Activated T-cell treated with anti-CD3 and anti-CD28 coated beads, Interleukin-2, amount 50 U/mL, for 4 hours (primary cell): ENCODE data around the gene STX10. TPM values are rescaled to one million over a fixed set of nuclear protein-coding genes. Genes with fewer than 3 reads are reported as not detected.

Source experiments
- ATAC-seq, 2 donors: fragments of 200-7000 bp; cut with Tn5 transposase; one replicate each; pipeline ENCODE4 v1.10.0; 2021
- DNase-seq: peaks from one replicate; pipeline ENCODE4 v3.0.0-alpha.2; 2020
- H3K27me3 Mint-ChIP-seq: one replicate; pipeline ENCODE4 v1.8.0; 2021; ENCODE audit warnings: low read depth, mixed read lengths
- H3K36me3 Mint-ChIP-seq: one replicate; pipeline ENCODE4 v1.8.0; 2022; ENCODE audit warnings: mixed read lengths; ENCODE audit not compliant: insufficient read depth
- H3K4me1 Mint-ChIP-seq: one replicate; pipeline ENCODE4 v1.8.0; 2021; ENCODE audit warnings: low read depth, mixed read lengths
- H3K4me3 Mint-ChIP-seq: one replicate; pipeline ENCODE4 v1.8.0; 2021; ENCODE audit warnings: mild to moderate bottlenecking, moderate library complexity, mixed read lengths
- H3K9me3 Mint-ChIP-seq: one replicate; pipeline ENCODE4 v1.8.0; 2021; ENCODE audit warnings: mixed read lengths
- total RNA-seq, 3 donors: library from RNA; stranded (reverse); gene quantifications; one replicate each; pipeline ENCODE4 v1.2.1, GENCODE V29; 2021

Gene STX10
- total RNA-seq, 3 donors from 2014 or later, result 64.5 to 66.0 (median 65.4) TPM

- peaks cover 46% of the 10 kb centered on the region for H3K4me1 Mint-ChIP-seq
- H3K27me3 Mint-ChIP-seq, result no peaks in the 10 kb centered on the region
- no peaks in the 10 kb centered on the region for H3K9me3 Mint-ChIP-seq
- no peak for ATAC-seq
- H3K36me3 Mint-ChIP-seq, result peaks cover 4% of the 10 kb centered on the region
- peak overlapping the region; percentile 40 for H3K4me3 Mint-ChIP-seq
- no peak for DNase-seq
Measured at GRCh38 chr19:13122275-13122878, 27.8 kb downstream of the STX10 start.

GRCh38 chr19:13121551-13122274 lies 28.5 kb downstream of the STX10 start:
- ATAC-seq (no peak), DNase-seq (no peak)
- Mint-ChIP-seq H3K4me3 (peak overlapping the region; percentile 40), H3K27me3 (no peaks in the 10 kb centered on the region), H3K36me3 (peaks cover 4% of the 10 kb centered on the region), H3K9me3 (no peaks in the 10 kb centered on the region), H3K4me1 (peaks cover 49% of the 10 kb centered on the region)

- peaks cover 55% of the 10 kb centered on the region for H3K4me1 Mint-ChIP-seq
- peaks cover 4% of the 10 kb centered on the region for H3K36me3 Mint-ChIP-seq
- DNase-seq (no peak), ATAC-seq (no peak)
- no peaks in the 10 kb centered on the region for H3K9me3 Mint-ChIP-seq
- peak overlapping the region; percentile 86 for H3K4me3 Mint-ChIP-seq
- H3K27me3 Mint-ChIP-seq, result no peaks in the 10 kb centered on the region
Measured at GRCh38 chr19:13120817-13121216, 29.4 kb downstream of the STX10 start.

GRCh38 chr19:13120031-13120430 lies 30.1 kb downstream of the STX10 start:
- Mint-ChIP-seq H3K27me3 (no peaks in the 10 kb centered on the region), H3K4me1 (peaks cover 62% of the 10 kb centered on the region), H3K4me3 (peak overlapping the region; percentile 86), H3K9me3 (no peaks in the 10 kb centered on the region), H3K36me3 (peaks cover 9% of the 10 kb centered on the region)
- DNase-seq (no peak), ATAC-seq (no peak)

- DNase-seq, result no peak
- Mint-ChIP-seq H3K9me3 (no peaks in the 10 kb centered on the region), H3K4me1 (peaks cover 63% of the 10 kb centered on the region), H3K36me3 (peaks cover 9% of the 10 kb centered on the region), H3K4me3 (peak overlapping the region; percentile 86), H3K27me3 (no peaks in the 10 kb centered on the region)
- no peak for ATAC-seq
Measured at GRCh38 chr19:13119627-13120026, 30.5 kb downstream of the STX10 start.

- ATAC-seq (peak; percentile 10), DNase-seq (peak; percentile 44)
- Mint-ChIP-seq H3K27me3 (no peaks in the 10 kb centered on the region), H3K4me3 (peak overlapping the region; percentile 86), H3K36me3 (peaks cover 11% of the 10 kb centered on the region), H3K4me1 (peaks cover 65% of the 10 kb centered on the region), H3K9me3 (no peaks in the 10 kb centered on the region)
Measured at GRCh38 chr19:13118424-13119193, 31.6 kb downstream of the STX10 start.

GRCh38 chr19:13117772-13118423 lies 32.3 kb downstream of the STX10 start, which contains the start of gene NACC1:
Gene NACC1, plus strand, starts transcription at chr19:13118264. Its CDS starts 16,944 bp downstream, at chr19:13135208.
- Mint-ChIP-seq H3K4me3 (peak within 1 kb of the TSS; percentile 93), H3K4me1 (peaks cover 61% of the 10 kb centered on the region), H3K9me3 (no peaks in the 10 kb centered on the region), H3K36me3 (peaks cover 11% of the 10 kb centered on the region), H3K27me3 (no peaks in the 10 kb centered on the region)
- DNase-seq (peak; percentile 85), ATAC-seq (peak; percentile 81 to 85)

GRCh38 chr19:13117176-13117771 lies 32.9 kb downstream of the STX10 start:
- DNase-seq (no peak), ATAC-seq (peak in 1 of 2 donors; percentile 0)
- Mint-ChIP-seq H3K36me3 (peaks cover 13% of the 10 kb centered on the region), H3K4me1 (peaks cover 55% of the 10 kb centered on the region), H3K9me3 (no peaks in the 10 kb centered on the region), H3K27me3 (no peaks in the 10 kb centered on the region), H3K4me3 (peak overlapping the region; percentile 93)

GRCh38 chr19:13116282-13117175 lies 33.6 kb downstream of the STX10 start, which contains the start of gene TRMT1:
Gene TRMT1, minus strand, starts transcription at chr19:13116740. Its CDS starts 341 bp downstream, at chr19:13116399.
- Mint-ChIP-seq H3K9me3 (no peaks in the 10 kb centered on the region), H3K4me3 (peak within 1 kb of the TSS; percentile 93), H3K36me3 (peaks cover 9% of the 10 kb centered on the region), H3K4me1 (peaks cover 48% of the 10 kb centered on the region), H3K27me3 (no peaks in the 10 kb centered on the region)
- ATAC-seq (peak; percentile 51 to 52), DNase-seq (peak; percentile 87)

GRCh38 chr19:13115936-13116281 lies 34.3 kb downstream of the STX10 start:
- H3K9me3 Mint-ChIP-seq, result no peaks in the 10 kb centered on the region
- DNase-seq (no peak), ATAC-seq (no peak)
- peaks cover 42% of the 10 kb centered on the region for H3K4me1 Mint-ChIP-seq
- H3K27me3 Mint-ChIP-seq, result no peaks in the 10 kb centered on the region
- H3K36me3 Mint-ChIP-seq, result peaks cover 9% of the 10 kb centered on the region
- H3K4me3 Mint-ChIP-seq, result peak overlapping the region; percentile 93

GRCh38 chr19:13112555-13112954 lies 37.6 kb downstream of the STX10 start:
- ATAC-seq (no peak), DNase-seq (no peak)
- H3K4me3 Mint-ChIP-seq, result no peak overlapping the region
- H3K27me3 Mint-ChIP-seq, result no peaks in the 10 kb centered on the region
- peaks cover 19% of the 10 kb centered on the region for H3K4me1 Mint-ChIP-seq
- no peaks in the 10 kb centered on the region for H3K9me3 Mint-ChIP-seq
- peaks cover 16% of the 10 kb centered on the region for H3K36me3 Mint-ChIP-seq

- no peaks in the 10 kb centered on the region for H3K27me3 Mint-ChIP-seq
- H3K36me3 Mint-ChIP-seq, result peaks cover 14% of the 10 kb centered on the region
- no peak overlapping the region for H3K4me3 Mint-ChIP-seq
- DNase-seq (no peak), ATAC-seq (no peak)
- H3K4me1 Mint-ChIP-seq, result peaks cover 8% of the 10 kb centered on the region
- H3K9me3 Mint-ChIP-seq, result no peaks in the 10 kb centered on the region
Measured at GRCh38 chr19:13110099-13110610, 40.0 kb downstream of the STX10 start.
